ENCODE data around the gene TRAPPC8. TPM values are rescaled to one million over a fixed set of nuclear protein-coding genes. Genes with fewer than 3 reads are reported as not detected.

TRAPPC8 gene
- total RNA-seq, 1 experiment from 2014 or later, result 30.4 TPM

DNA sequence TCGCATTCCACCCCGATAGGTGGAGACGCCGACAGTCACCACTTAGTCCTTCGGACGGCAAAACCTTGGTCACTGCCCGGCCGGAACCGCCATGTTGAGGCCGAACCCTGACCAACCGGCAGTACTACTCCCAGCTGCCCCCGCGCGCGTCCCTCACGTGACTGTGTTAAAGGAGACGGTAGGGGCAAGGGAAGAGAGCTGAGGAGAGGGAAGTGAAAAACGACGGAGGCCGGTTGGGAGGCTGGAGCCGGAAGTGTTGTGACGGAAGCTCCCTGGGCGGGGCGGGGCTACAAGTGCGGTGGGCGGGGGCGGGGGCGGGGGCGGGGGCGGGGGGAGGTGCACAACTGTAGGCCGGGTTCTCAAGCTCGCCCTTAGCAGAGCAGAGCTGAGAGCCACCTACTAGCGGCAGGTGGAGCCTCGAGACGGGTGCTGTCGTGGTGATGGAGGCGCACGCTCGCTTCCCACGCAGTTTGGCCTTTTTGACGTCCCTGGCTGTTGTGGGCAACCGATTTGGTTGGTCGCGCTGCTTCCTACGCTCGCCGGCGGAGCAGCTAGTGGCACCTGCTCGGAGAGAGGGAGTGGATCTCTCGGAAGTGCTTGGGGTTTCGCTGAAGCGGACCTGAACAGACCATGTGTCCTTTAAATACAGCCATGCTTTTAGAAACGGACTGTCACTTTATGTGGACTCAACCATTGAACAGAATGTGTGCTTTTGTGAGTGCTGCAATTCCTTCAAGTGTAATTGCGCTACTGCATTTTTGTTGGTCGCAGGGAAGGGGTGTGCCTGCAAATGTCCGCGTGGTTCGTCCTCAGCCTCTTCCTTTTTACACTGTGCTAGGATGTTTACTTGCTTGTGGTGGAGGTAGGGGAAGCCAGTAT is at the start of gene TRAPPC8 (continued):
- TF ChIP-seq, protein P1, sequence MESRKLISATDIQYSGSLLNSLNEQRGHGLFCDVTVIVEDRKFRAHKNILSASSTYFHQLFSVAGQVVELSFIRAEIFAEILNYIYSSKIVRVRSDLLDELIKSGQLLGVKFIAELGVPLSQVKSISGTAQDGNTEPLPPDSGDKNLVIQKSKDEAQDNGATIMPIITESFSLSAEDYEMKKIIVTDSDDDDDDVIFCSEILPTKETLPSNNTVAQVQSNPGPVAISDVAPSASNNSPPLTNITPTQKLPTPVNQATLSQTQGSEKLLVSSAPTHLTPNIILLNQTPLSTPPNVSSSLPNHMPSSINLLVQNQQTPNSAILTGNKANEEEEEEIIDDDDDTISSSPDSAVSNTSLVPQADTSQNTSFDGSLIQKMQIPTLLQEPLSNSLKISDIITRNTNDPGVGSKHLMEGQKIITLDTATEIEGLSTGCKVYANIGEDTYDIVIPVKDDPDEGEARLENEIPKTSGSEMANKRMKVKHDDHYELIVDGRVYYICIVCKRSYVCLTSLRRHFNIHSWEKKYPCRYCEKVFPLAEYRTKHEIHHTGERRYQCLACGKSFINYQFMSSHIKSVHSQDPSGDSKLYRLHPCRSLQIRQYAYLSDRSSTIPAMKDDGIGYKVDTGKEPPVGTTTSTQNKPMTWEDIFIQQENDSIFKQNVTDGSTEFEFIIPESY (IDR thresholded peaks at IDR 0.05; ENCODE audit: extremely low read depth, insufficient replicate concordance, low read length), result peak; percentile 71
- TF ChIP-seq EGR1 (IDR thresholded peaks at IDR 0.05; ENCODE audit: low read depth), result peak; percentile 60
- TF ChIP-seq CBX3 (IDR thresholded peaks at IDR 0.05; ENCODE audit: low read depth), result no peak; the same call in 1 of the 2 replicates
- no peak for TF ChIP-seq SRF (IDR thresholded peaks at IDR 0.05; ENCODE audit: low read depth)
- peak; percentile 68 for TF ChIP-seq SIN3A (IDR thresholded peaks at IDR 0.05; ENCODE audit: low read depth)
- TF ChIP-seq TCF7L2 (IDR thresholded peaks at IDR 0.05; ENCODE audit: borderline replicate concordance, extremely low read depth, insufficient read depth, insufficient read length), result peak; percentile 26
- no peak for TF ChIP-seq EZH2 (IDR thresholded peaks at IDR 0.05)
- no peak for TF ChIP-seq JUND (IDR thresholded peaks at IDR 0.05)

- ATAC-seq (no peak), DNase-seq (ENCODE audit: low read depth, low spot score) (no peak)
- Histone ChIP-seq H4K20me1 (ENCODE audit: insufficient read depth) (no peaks in the 10 kb centered on the region), H3K4me1 (ENCODE audit: control insufficient read depth in 1 of 2, insufficient read depth in 2 of 2, low read length in 2 of 2) (no peaks in the 10 kb centered on the region), H3K79me2 (ENCODE audit: insufficient read depth, low read length) (no peaks in the 10 kb centered on the region), H3K9me2 (ENCODE audit: insufficient read depth) (no peaks in the 10 kb centered on the region), H3K4me3 (replicated peaks in 1 of 2; ENCODE audit: low read depth in 1 of 2, low read length in 2 of 2) (no peak overlapping the region), H2AFZ (ENCODE audit: low read depth, low read length, poor library complexity, severe bottlenecking) (no peak overlapping the region), H3K36me3 (ENCODE audit: control insufficient read depth in 1 of 2, insufficient read depth in 2 of 2, low read length in 2 of 2) (no peaks in the 10 kb centered on the region), H3K9me3 (ENCODE audit: control insufficient read depth in 1 of 2, insufficient read depth in 1 of 2, low read depth in 1 of 2, low read length in 2 of 2) (no peaks in the 10 kb centered on the region), H3K27ac (ENCODE audit: low read depth, low read length) (no peak overlapping the region), H3K4me2 (ENCODE audit: low read length) (no peak overlapping the region), H3K9ac (ENCODE audit: low read length) (no peak overlapping the region), H3K27me3 (ENCODE audit: insufficient read depth, low read length) (no peaks in the 10 kb centered on the region)
- ChIA-PET POLR2A (no interaction called here), RAD21 (ENCODE audit: low non-redundant PET in 1 of 2, low total read pairs in 2 of 2, uncharacterized antibody in 2 of 2, unreplicated experiment in 2 of 2) (no interaction called here), CTCF (no interaction called here)
- intact Hi-C loops (cut with micrococcal nuclease), result no loop called here
- no TSS peak for BruUV-seq (replicated peaks)
- no peak for TF ChIP-seq POLR2A (IDR thresholded peaks at IDR 0.05; ENCODE audit: borderline replicate concordance, extremely low read depth, insufficient read depth, insufficient read length)
- no peak for TF ChIP-seq EZH2 (IDR thresholded peaks at IDR 0.05)
- TF ChIP-seq JUND (IDR thresholded peaks at IDR 0.05), result no peak
- TF ChIP-seq TCF7L2 (IDR thresholded peaks at IDR 0.05; ENCODE audit: borderline replicate concordance, extremely low read depth, insufficient read depth, insufficient read length), result no peak
- TF ChIP-seq ZNF274 (IDR thresholded peaks at IDR 0.05; ENCODE audit: low read depth, low read length), result no peak
- no peak for TF ChIP-seq ATF3 (IDR thresholded peaks at IDR 0.05)
- TF ChIP-seq, protein P1 (IDR thresholded peaks at IDR 0.05; ENCODE audit: extremely low read depth, insufficient replicate concordance, low read length), result no peak
- TF ChIP-seq CEBPB (IDR thresholded peaks at IDR 0.05; ENCODE audit: low read depth), result no peak
- TF ChIP-seq SIN3A (IDR thresholded peaks at IDR 0.05; ENCODE audit: low read depth), result no peak
- TF ChIP-seq YY1 (IDR thresholded peaks at IDR 0.05; ENCODE audit: extremely low read depth, insufficient replicate concordance, low read depth, low read length), result no peak
- no peak for TF ChIP-seq RAD21 (IDR thresholded peaks at IDR 0.05; ENCODE audit: low read depth)
- no peak for TF ChIP-seq FOSL1 (IDR thresholded peaks at IDR 0.05; ENCODE audit: low read depth)
Observed at GRCh38 chr18:31990823-31991222, 47.9 kb upstream of the TRAPPC8 start.
